ENCODE data around the gene SCML1. TPM values are rescaled to one million over a fixed set of nuclear protein-coding genes. Genes with fewer than 3 reads are reported as not detected.
"Not testable (repeated sequence)": the region's sequence is repeated elsewhere in the genome, so short reads cannot be mapped to it uniquely, and the experiment has no call there.

SCML1 gene
- total RNA-seq, 1 experiment from 2014 or later = 1.6 TPM

DNA sequence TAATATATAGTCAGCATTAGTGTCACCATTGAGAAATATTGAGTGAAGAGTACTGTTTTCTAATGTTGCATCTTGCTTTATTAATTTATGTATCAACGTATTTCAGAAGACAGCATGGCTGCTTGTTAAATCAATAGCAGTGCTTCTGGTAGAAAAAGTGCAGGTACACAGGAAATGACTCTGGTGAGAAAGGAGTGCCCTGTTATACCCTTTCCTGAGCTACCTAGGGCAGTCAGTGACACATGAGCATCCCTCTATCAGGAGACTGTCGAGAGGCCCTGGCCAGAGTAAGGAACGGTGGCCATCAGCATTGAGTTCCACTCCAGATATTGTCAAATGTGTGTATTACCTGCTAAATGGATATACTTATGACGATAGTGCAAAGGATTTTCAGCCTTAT is 42.1 kb downstream of the SCML1 start:
- no peak overlapping the region for H3K27ac ChIP-seq (ENCODE audit: insufficient read length, low read depth, low read length)
- H3K4me1 Mint-ChIP-seq = peaks cover 4% of the 10 kb centered on the region in 2 experiments
- H3K27me3 Mint-ChIP-seq (ENCODE audit: low read depth) = peaks cover 2% of the 10 kb centered on the region; the same call in 1 of the 2 replicates
- H3K27ac Mint-ChIP-seq = no peak overlapping the region
- no peaks in the 10 kb centered on the region for H3K23me2 ChIP-seq (ENCODE audit: insufficient read length, low read depth, low read length, poor library complexity, severe bottlenecking)
- H3K79me1 ChIP-seq (ENCODE audit: insufficient read depth, low read depth, low read length, poor library complexity, severe bottlenecking) = no peaks in the 10 kb centered on the region
- H2BK5ac ChIP-seq (ENCODE audit: insufficient read length, low read length) = no peak overlapping the region
- no peak overlapping the region for H2BK20ac ChIP-seq (ENCODE audit: low read depth, low read length, poor library complexity, severe bottlenecking)
- no peak overlapping the region for H3K56ac ChIP-seq (ENCODE audit: insufficient read length, low read depth, low read length)
- no peak overlapping the region for H3K4ac ChIP-seq (ENCODE audit: low read depth, low read length)
- H2BK12ac ChIP-seq (ENCODE audit: insufficient read length, low read depth, low read length) = no peak overlapping the region
- no peak overlapping the region for H2BK120ac ChIP-seq (ENCODE audit: low read depth, low read length, poor library complexity, severe bottlenecking)
- H3K9me3 ChIP-seq (ENCODE audit: control insufficient read depth, low read depth, low read length) = peaks cover 1% of the 10 kb centered on the region
- DNase-seq = no peak
- no peak overlapping the region for H3T11ph ChIP-seq (ENCODE audit: low read length)
- H3K27me3 ChIP-seq (ENCODE audit: insufficient read depth, low read length) = no peaks in the 10 kb centered on the region; the same call in 1 of the 2 replicates
- no peak overlapping the region for H2BK15ac ChIP-seq (ENCODE audit: low read depth, low read length)
- no CpG with 5 or more reads among the region's 4 CpGs for WGBS (ENCODE audit: extremely low coverage, insufficient read length, low lambda C conversion rate)
- H2AK5ac ChIP-seq (ENCODE audit: insufficient read length, low read length) = no peak overlapping the region
- H3K4me2 ChIP-seq (ENCODE audit: insufficient read depth, insufficient read length, low read length) = no peak overlapping the region
- no peaks in the 10 kb centered on the region for H3K4me1 ChIP-seq (ENCODE audit: insufficient read depth, low read length)
- peaks cover 5 to 7% (median 6%) of the 10 kb centered on the region in 3 experiments; a peak in 5 of 7 replicates for H3K36me3 Mint-ChIP-seq (ENCODE audit: insufficient read depth in 1 of 3, low read depth in 3 of 3)
- H4K91ac ChIP-seq (ENCODE audit: insufficient read length, low read depth, low read length) = no peak overlapping the region
- no peak overlapping the region for H4K8ac ChIP-seq (replicated peaks; ENCODE audit: insufficient read length, low read depth, low read length)
- H3K18ac ChIP-seq (ENCODE audit: insufficient read length, low read depth, low read length) = no peak overlapping the region
- no peak overlapping the region for H4K5ac ChIP-seq (ENCODE audit: insufficient read length, low read depth, low read length)
- peaks cover 38 to 39% of the 10 kb centered on the region in 2 experiments for H3K9me3 Mint-ChIP-seq
- no peak overlapping the region for H2AFZ ChIP-seq (ENCODE audit: low read length)
- H3K23ac ChIP-seq (ENCODE audit: insufficient read length, low read depth, low read length) = no peak overlapping the region
- no peak overlapping the region for H3K9ac ChIP-seq (ENCODE audit: extremely low read depth, insufficient read length, low read length)
- H4K20me1 ChIP-seq (ENCODE audit: control insufficient read depth, insufficient read depth, insufficient read length) = no peaks in the 10 kb centered on the region
- no peak overlapping the region for H3K14ac ChIP-seq (ENCODE audit: insufficient read depth, low read length)
- TF ChIP-seq, protein P1, sequence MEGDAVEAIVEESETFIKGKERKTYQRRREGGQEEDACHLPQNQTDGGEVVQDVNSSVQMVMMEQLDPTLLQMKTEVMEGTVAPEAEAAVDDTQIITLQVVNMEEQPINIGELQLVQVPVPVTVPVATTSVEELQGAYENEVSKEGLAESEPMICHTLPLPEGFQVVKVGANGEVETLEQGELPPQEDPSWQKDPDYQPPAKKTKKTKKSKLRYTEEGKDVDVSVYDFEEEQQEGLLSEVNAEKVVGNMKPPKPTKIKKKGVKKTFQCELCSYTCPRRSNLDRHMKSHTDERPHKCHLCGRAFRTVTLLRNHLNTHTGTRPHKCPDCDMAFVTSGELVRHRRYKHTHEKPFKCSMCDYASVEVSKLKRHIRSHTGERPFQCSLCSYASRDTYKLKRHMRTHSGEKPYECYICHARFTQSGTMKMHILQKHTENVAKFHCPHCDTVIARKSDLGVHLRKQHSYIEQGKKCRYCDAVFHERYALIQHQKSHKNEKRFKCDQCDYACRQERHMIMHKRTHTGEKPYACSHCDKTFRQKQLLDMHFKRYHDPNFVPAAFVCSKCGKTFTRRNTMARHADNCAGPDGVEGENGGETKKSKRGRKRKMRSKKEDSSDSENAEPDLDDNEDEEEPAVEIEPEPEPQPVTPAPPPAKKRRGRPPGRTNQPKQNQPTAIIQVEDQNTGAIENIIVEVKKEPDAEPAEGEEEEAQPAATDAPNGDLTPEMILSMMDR (conservative IDR thresholded peaks at IDR 0.05) = no peak
- no peaks in the 10 kb centered on the region for H3K79me2 ChIP-seq (ENCODE audit: insufficient read depth, low read length)
- no peak overlapping the region for H3K4me3 Mint-ChIP-seq

DNA sequence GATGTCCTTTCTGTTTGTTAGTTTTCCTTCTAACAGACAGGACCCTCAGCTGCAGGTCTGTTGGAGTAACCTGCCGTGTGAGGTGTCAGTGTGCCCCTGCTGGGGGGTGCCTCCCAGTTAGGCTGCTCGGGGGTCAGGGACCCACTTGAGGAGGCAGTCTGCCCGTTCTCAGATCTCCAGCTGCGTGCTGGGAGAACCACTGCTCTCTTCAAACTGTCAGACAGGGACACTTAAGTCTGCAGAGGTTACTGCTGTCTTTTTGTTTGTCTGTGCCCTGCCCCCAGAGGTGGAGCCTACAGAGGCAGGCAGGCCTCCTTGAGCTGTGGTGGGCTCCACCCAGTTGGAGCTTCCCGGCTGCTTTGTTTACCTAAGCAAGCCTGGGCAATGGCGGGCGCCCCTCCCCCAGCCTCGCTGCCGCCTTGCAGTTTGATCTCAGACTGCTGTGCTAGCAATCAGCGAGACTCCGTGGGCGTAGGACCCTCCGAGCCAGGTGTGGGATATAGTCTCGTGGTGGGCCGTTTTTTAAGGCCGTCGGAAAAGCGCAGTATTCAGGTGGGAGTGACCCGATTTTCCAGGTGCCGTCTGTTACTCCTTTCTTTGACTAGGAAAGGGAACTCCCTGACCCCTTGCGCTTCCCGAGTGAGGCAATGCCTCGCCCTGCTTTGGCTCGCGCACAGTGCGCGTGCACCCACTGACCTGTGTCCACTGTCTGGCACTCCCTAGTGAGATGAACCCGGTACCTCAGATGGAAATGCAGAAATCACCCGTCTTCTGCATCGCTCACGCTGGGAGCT is 49.5 kb downstream of the SCML1 start:
- peaks cover 0 to 18% of the 10 kb centered on the region in 2 experiments; a peak in 2 of 4 replicates for H3K4me1 Mint-ChIP-seq
- not testable (repeated sequence) for H4K20me1 ChIP-seq (ENCODE audit: control insufficient read depth, insufficient read depth, insufficient read length); H3K79me1 ChIP-seq (ENCODE audit: insufficient read depth, low read depth, low read length, poor library complexity, severe bottlenecking); H2BK20ac ChIP-seq (ENCODE audit: low read depth, low read length, poor library complexity, severe bottlenecking); H3K27me3 Mint-ChIP-seq (ENCODE audit: low read depth); H2AFZ ChIP-seq (ENCODE audit: low read length); H3K9me3 ChIP-seq (ENCODE audit: control insufficient read depth, low read depth, low read length); H2BK120ac ChIP-seq (ENCODE audit: low read depth, low read length, poor library complexity, severe bottlenecking); H2BK15ac ChIP-seq (ENCODE audit: low read depth, low read length); H4K91ac ChIP-seq (ENCODE audit: insufficient read length, low read depth, low read length); H3K23ac ChIP-seq (ENCODE audit: insufficient read length, low read depth, low read length); DNase-seq; H3K56ac ChIP-seq (ENCODE audit: insufficient read length, low read depth, low read length); H3K27me3 ChIP-seq (ENCODE audit: insufficient read depth, low read length); H3T11ph ChIP-seq (ENCODE audit: low read length); H2AK5ac ChIP-seq (ENCODE audit: insufficient read length, low read length); H4K5ac ChIP-seq (ENCODE audit: insufficient read length, low read depth, low read length); H3K4ac ChIP-seq (ENCODE audit: low read depth, low read length); H2BK5ac ChIP-seq (ENCODE audit: insufficient read length, low read length); H3K4me1 ChIP-seq (ENCODE audit: insufficient read depth, low read length); H3K23me2 ChIP-seq (ENCODE audit: insufficient read length, low read depth, low read length, poor library complexity, severe bottlenecking); H2BK12ac ChIP-seq (ENCODE audit: insufficient read length, low read depth, low read length); H4K8ac ChIP-seq (replicated peaks; ENCODE audit: insufficient read length, low read depth, low read length); H3K79me2 ChIP-seq (ENCODE audit: insufficient read depth, low read length); H3K27ac ChIP-seq (ENCODE audit: insufficient read length, low read depth, low read length)
- H3K18ac ChIP-seq (ENCODE audit: insufficient read length, low read depth, low read length) = peak overlapping the region; percentile 79
- peak overlapping the region; percentile 77 to 91 (median 77); a peak in 5 of 7 replicates for H3K27ac Mint-ChIP-seq
- peaks cover 7 to 11% (median 8%) of the 10 kb centered on the region in 3 experiments for H3K36me3 Mint-ChIP-seq (ENCODE audit: insufficient read depth in 1 of 3, low read depth in 3 of 3)
- H3K4me3 Mint-ChIP-seq = peak overlapping the region; percentile 42 to 54; a peak in 4 of 5 replicates
- WGBS (ENCODE audit: extremely low coverage, insufficient read length, low lambda C conversion rate) = no CpG with 5 or more reads among the region's 31 CpGs
- H3K4me2 ChIP-seq (ENCODE audit: insufficient read depth, insufficient read length, low read length) = peak overlapping the region; percentile 42
- peak overlapping the region; percentile 50 for H3K9ac ChIP-seq (ENCODE audit: extremely low read depth, insufficient read length, low read length)
- H3K9me3 Mint-ChIP-seq = peaks cover 38 to 45% of the 10 kb centered on the region in 2 experiments
- peak overlapping the region; percentile 84; the same call in 1 of the 2 replicates for H3K14ac ChIP-seq (ENCODE audit: insufficient read depth, low read length)
